ENCODE measurements around the gene TTC4.

DNA sequence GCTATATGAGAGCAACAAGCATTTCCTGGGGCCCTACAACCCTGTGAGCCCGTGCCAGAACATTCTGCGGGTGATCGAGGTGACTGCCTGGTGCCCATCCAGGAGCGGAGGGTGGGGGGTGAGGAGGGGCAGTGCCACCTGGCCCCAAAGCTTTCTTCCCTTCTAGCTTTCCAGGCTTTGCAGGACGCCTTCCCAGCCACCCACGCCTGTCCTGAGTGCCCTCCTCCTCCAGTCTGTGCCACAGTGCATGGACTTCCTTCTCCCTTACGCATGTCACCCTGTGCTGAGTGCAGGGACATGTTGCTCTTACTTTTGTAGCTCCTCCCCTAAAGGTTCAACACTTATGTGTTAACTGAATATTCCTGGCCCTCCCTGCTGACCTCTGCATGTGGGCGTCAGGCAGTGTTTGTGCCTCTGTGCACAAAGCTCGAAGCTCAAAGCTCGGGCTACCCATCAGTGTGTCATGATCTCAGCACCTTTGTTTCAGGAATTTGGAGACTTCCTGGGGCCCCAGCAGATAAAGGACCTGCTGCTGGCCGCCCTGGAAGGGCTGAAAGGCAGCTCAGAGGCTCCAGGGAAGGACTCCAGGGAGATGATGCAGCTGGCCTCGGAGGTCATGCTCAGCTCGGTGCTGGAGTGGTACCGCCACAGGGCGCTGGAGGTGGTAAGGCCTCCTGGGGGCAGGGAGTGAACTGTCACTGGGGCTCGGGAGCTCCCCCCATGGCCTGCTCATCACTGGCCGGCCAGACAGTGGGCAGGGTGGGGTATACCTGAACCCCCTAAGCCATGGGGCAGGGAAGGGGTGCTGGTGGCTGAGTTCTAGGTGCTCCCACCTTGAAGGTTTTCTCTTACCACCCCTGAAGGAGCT is 36.7 kb upstream of the TTC4 start:
- TF ChIP-seq, protein P1, sequence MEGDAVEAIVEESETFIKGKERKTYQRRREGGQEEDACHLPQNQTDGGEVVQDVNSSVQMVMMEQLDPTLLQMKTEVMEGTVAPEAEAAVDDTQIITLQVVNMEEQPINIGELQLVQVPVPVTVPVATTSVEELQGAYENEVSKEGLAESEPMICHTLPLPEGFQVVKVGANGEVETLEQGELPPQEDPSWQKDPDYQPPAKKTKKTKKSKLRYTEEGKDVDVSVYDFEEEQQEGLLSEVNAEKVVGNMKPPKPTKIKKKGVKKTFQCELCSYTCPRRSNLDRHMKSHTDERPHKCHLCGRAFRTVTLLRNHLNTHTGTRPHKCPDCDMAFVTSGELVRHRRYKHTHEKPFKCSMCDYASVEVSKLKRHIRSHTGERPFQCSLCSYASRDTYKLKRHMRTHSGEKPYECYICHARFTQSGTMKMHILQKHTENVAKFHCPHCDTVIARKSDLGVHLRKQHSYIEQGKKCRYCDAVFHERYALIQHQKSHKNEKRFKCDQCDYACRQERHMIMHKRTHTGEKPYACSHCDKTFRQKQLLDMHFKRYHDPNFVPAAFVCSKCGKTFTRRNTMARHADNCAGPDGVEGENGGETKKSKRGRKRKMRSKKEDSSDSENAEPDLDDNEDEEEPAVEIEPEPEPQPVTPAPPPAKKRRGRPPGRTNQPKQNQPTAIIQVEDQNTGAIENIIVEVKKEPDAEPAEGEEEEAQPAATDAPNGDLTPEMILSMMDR (IDR thresholded peaks at IDR 0.05), result no peak
- TF ChIP-seq EP300 (IDR thresholded peaks at IDR 0.05), result no peak

All from tibial nerve (tissue), 4 donors.